ENCODE results near the gene SCAP.

The SCAP gene

GRCh38 chr3:47412842-47413520 is 62.8 kb downstream of the SCAP start:
- DNase-seq = no peak

GRCh38 chr3:47412453-47412756 is 63.3 kb downstream of the SCAP start:
- no peak for DNase-seq

GRCh38 chr3:47411696-47412452 is 63.9 kb downstream of the SCAP start:
- no peak for DNase-seq

DNA sequence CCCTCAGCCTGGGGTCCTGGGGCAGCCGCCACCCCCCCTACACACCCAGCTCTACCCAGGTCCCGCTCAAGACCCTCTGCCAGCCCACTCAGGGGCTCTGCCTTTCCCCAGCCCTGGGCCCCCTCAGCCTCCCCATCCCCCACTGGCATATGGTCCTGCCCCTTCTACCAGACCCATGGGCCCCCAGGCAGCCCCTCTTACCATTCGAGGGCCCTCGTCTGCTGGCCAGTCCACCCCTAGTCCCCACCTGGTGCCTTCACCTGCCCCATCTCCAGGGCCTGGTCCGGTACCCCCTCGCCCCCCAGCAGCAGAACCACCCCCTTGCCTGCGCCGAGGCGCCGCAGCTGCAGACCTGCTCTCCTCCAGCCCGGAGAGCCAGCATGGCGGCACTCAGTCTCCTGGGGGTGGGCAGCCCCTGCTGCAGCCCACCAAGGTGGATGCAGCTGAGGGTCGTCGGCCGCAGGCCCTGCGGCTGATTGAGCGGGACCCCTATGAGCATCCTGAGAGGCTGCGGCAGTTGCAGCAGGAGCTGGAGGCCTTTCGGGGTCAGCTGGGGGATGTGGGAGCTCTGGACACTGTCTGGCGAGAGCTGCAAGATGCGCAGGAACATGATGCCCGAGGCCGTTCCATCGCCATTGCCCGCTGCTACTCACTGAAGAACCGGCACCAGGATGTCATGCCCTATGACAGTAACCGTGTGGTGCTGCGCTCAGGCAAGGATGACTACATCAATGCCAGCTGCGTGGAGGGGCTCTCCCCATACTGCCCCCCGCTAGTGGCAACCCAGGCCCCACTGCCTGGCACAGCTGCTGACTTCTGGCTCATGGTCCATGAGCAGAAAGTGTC is 64.7 kb downstream of the SCAP start:
- DNase-seq = no peak

GRCh38 chr3:47410417-47410720 is 65.4 kb downstream of the SCAP start:
- no peak for DNase-seq

- DNase-seq = no peak
Observed at GRCh38 chr3:47409688-47410416, 65.9 kb downstream of the SCAP start.

DNA sequence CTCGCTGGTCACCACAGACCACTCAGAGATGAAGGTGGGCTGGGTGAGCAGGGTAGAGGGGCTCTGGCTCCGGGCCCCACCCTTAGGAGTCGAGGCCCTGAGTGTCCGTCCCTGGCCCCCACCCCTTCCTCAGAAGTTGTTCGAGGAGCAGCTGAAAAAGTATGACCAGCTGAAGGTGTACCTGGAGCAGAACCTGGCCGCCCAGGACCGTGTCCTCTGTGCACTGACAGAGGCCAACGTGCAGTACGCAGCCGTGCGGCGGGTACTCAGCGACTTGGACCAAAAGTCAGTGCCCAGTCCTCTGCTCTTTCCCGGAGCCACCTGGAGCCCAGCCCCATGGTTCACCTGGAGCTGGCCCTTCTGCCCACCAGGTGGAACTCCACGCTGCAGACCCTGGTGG is 66.5 kb downstream of the SCAP start:
- DNase-seq = no peak

DNA sequence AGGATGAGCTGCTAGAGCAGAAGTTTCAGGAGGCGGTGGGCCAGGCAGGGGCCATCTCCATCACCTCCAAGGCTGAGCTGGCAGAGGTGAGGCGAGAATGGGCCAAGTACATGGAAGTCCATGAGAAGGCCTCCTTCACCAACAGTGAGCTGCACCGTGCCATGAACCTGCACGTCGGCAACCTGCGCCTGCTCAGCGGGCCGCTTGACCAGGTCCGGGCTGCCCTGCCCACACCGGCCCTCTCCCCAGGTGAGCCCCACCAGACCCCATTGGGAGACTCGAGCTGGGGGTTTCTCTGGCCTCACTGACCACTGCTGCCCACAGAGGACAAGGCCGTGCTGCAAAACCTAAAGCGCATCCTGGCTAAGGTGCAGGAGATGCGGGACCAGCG is 66.9 kb downstream of the SCAP start:
- no peak for DNase-seq

GRCh38 chr3:47407896-47408838 is 67.6 kb downstream of the SCAP start:
- DNase-seq = no peak

- no peak for DNase-seq
Observed at GRCh38 chr3:47407237-47407636, 68.5 kb downstream of the SCAP start.

DNA sequence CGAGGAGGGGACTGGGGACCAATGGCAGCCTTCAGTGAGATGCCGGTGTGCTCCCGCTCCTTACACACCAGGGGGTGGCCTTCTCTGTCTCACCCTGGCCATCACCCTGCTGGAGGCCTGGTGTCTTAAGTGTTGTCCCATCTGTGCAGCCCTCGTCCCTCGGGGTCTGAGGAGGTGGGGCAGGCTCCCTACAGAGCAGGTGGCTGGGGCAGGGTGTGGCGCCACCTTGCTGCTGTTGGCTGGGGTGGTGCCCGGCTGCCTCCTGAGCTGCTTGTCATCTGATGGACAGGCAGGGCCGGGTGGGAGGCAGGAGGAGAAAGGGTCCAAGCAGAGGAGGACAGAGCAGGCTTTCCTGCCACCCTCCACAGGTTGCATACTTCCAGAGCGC is 69.0 kb downstream of the SCAP start:
- DNase-seq = no peak

- no peak for DNase-seq
Observed at GRCh38 chr3:47405820-47406761, 69.7 kb downstream of the SCAP start.

- DNase-seq = no peak
Observed at GRCh38 chr3:47404955-47405790, 70.6 kb downstream of the SCAP start.

DNA sequence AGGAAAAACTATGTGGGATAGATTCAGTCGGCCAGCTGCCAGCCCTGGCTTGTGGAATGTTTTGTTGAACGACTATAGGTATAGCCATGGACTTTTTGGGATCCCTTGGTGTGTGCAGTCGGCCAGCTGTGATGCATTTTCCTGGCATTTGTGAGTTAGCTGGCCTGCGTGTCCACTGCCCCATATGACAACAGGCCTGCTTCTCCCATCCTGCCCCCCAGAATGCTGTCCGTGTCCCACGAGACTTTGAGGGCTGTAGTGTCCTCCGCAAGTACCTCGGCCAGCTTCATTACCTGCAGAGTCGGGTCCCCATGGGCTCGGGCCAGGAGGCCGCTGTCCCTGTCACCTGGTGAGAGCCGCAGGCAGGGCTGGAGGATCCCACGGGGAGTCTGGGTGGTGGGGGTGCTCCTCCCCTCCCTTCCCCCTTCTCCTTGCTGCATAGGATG is 71.3 kb downstream of the SCAP start:
- no peak for DNase-seq

DNA sequence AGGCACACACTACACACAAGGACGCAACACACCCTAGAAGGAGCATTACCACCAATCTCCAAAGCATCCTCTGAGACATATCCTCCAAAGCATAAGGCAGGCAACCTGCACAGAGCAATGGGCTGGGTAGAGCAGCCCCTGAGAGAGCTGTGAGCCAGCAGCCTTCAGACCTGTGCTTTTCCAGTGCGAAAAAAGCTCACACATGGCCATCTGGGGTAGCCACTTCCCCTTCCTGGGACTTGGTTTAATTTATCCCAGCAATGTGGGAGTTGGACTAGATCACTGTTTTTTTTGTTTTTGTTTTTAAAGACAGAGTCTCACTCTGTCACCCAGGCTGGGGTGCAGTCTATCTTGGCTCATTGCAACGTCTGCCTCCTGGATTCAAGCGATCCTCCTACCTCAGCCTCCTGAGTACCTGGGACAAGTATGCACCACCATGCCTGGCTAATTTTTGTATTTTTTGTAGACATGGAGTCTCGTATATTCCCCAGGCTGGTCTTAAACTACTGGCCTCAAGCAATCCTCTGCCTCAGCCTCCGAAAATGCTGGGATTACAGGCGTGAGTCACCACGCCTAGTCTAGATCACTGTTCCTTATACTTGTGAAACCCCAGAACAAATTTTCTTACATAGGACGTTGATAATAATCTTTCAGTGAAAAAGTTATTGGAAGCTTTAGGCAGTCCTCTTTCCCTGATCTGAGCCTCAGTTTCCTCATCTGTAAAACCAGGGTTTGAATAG is 76.0 kb downstream of the SCAP start:
- DNase-seq = no peak

DNA sequence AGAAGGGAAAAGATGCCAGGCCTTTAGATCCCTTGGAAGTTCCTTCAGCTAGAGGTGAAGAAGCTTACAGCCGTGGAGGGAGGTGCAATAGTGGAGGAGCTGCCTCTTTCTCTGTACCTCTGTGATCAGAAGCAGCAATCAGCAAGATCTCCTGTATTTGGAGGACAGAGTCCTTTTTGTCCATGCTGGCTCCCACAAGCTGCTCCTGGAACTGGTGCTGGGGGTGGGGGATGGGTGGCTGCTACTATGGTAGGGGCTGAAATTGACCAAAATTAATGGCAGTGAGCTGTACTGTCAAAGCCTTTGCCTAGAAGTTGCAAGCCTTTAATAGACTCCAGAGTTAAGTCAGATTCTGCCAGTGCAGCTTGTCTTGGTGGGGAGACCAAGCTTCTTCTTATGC is 76.7 kb downstream of the SCAP start:
- no peak for DNase-seq

DNA sequence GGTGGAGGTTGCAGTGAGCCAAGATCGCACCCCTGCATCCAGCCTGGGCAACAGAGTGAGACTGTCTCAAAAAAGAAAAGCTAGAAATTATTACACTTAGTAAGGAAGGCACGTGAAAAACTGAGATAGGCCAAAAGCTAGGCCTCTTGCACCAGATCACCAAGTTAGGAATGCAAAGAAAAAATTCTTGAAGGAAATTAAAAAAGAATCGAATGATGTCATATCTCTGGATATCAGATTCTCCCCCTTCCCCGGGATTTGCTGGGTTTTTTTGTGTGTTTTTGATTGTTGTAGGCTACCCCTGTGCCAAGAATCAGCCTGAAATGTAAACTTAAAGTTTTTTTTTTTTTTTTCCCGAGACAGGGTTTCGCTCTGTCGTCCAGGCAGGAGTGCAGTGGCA is 77.5 kb downstream of the SCAP start:
- no peak for DNase-seq

GRCh38 chr3:47394881-47395280 is 80.9 kb downstream of the SCAP start:
- no peak for DNase-seq

DNA sequence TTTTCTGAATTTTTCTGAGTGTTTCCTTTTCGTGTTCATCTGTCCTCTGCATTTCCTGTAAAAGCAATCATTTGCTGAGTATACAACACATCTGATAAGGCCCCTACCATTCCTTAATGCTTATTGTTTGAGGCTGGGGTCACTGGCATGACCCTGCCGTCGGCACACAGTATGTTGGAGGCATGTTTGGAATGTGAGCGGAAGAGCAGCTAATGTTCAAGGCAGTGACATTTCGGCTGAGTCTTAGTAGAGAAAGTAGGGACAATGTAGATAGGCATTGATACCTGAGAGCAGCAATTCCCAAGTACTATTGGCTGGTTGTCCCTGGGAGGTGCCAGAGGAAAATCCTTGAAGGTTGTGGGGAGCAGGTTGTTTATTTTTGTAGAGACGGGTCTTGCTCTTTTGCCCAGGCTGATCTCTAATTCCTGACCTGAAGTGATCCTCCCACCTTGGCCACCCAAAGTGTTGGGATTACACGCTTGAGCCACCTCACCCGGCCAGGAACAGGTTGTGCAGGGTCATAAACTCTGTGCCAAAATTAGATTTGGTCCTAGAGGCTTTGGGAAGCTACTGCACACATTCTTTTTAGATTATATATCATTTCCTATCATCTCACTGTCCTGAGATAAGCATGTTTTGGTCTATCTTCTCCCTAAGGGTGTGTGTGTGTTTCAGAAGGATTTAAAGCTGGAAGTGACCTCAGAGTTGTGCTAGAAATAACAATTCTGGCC is 81.4 kb downstream of the SCAP start:
- no peak for DNase-seq

All from NCI-H748 treated with DMSO at 0.1 percent for 48 hours (cell line).